DMS53 treated with DMSO at 0.1 percent for 48 hours (cell line): ENCODE data around the gene ZDHHC14.

Source experiments
- DNase-seq: peaks from one replicate; lab custom pipeline; 2025; ENCODE audit not compliant: unreplicated experiment; lab: John Stamatoyannopoulos, UW

ZDHHC14 gene

GRCh38 chr6:157442291-157442690 is 61.3 kb downstream of the ZDHHC14 start:
- no peak for DNase-seq

- DNase-seq, result no peak
Measured at GRCh38 chr6:157443066-157443800, 62.2 kb downstream of the ZDHHC14 start.

- no peak for DNase-seq
Measured at GRCh38 chr6:157445277-157446009, 64.5 kb downstream of the ZDHHC14 start.

- DNase-seq, result no peak
Measured at GRCh38 chr6:157447735-157448134, 66.7 kb downstream of the ZDHHC14 start.

- no peak for DNase-seq
Measured at GRCh38 chr6:157449610-157450009, 68.6 kb downstream of the ZDHHC14 start.

- DNase-seq, result no peak
Measured at GRCh38 chr6:157450931-157451742, 70.1 kb downstream of the ZDHHC14 start.

- DNase-seq, result no peak
Measured at GRCh38 chr6:157452096-157452495, 71.1 kb downstream of the ZDHHC14 start.

- no peak for DNase-seq
Measured at GRCh38 chr6:157453131-157453530, 72.1 kb downstream of the ZDHHC14 start.

GRCh38 chr6:157453978-157454377 is 73.0 kb downstream of the ZDHHC14 start:
- DNase-seq, result no peak

- no peak for DNase-seq
Measured at GRCh38 chr6:157454762-157455714, 74.0 kb downstream of the ZDHHC14 start.

- no peak for DNase-seq
Measured at GRCh38 chr6:157455731-157456523, 74.9 kb downstream of the ZDHHC14 start.

GRCh38 chr6:157456524-157456829 is 75.5 kb downstream of the ZDHHC14 start:
- DNase-seq, result no peak

GRCh38 chr6:157457787-157458186 is 76.8 kb downstream of the ZDHHC14 start:
- DNase-seq, result no peak

GRCh38 chr6:157459327-157459726 is 78.3 kb downstream of the ZDHHC14 start:
- no peak for DNase-seq

GRCh38 chr6:157460182-157460999 is 79.4 kb downstream of the ZDHHC14 start:
- DNase-seq, result no peak

- no peak for DNase-seq
Measured at GRCh38 chr6:157461000-157461915, 80.3 kb downstream of the ZDHHC14 start.

- DNase-seq, result no peak
Measured at GRCh38 chr6:157462956-157463742, 82.2 kb downstream of the ZDHHC14 start.
